Activated CD4-positive, alpha-beta T cell treated with anti-CD3 and anti-CD28 coated beads, Interleukin-10, Interleukin-2, amounts not matched to agents 100 ng/mL and 50 ng/mL, durations not matched to agents 16 hours and 8 hours (primary cell): ENCODE measurements around the gene SGF29.
A peak's percentile ranks its signal among the peaks of the same experiment; 100 is the strongest.
"Not testable (repeated sequence)": the region's sequence is repeated elsewhere in the genome, so short reads cannot be mapped to it uniquely, and the experiment has no call there.

Experiments used
- DNase-seq: peaks from one replicate; pipeline ENCODE4 v3.0.0-alpha.2; 2020

SGF29 gene

DNA sequence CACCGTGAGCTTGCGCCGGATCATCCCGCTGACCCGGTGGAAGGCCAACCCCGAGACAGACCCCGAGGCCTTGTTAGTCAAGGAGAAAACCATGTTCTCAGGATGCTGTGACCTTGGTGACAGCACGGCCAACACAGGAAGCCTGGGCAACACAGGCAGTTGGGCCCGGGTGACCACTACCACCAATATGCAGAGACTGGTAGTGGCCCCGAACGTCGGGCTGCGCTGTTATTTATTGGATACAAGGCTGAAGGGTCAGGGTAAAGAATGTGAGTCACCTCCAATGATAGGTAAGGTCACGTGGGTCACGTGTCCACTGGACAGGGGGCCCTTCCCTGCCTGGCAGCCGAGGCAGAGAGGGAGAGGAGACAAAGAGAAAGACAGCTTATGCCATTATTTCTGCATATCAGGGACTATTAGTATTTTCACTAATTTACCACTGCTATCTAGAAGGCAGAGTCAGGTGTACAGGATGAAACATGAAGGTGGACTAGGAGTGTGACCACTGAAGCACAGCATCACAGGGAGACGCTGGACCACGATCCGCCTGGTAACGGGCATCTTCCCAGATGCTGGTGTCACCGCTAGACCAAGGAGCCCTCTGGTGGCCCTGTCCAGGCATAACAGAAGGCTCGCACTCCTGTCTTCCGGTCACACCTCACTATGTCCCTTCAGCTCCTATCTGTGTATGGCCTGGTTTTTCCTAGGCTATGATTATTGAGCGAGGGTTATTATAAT, 61.9 kb downstream of the SGF29 start:
- peak; percentile 35 for DNase-seq

DNA sequence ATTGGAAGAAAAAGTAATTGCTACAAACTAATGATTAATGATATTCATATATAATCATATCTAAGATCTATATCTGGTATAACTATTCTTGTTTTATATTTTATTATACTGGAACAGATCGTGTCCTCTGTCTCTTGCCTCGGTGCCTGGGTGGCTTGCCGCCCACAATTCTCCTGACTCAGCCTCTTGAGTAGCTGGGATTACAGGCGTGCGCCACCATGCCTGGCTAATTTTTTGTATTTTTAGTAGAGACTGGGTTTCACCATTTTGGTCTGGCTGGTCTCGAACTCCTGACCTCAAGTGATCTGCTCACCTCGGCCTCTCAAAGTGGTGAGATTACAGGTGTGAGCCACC, 62.5 kb downstream of the SGF29 start:
- not testable (repeated sequence) for DNase-seq

DNA sequence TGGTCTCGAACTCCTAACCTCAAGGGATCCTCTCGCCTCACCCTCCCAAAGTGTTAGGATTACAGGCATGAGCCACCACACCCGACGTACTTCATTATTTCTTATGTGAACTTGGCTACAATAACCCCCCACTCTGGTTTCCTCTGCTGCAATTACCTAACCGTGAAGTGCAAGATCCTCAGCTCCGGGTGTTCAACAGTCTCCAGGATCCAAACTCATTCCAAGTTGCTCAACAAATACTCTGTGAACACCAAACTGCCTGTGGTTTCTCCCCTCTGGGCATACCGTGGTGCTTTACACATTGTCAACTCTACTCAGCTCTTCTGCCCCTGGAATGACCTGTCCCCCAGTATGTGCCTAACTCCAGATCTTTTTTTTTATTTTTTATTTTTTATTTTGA, 62.9 kb downstream of the SGF29 start:
- no peak for DNase-seq

DNA sequence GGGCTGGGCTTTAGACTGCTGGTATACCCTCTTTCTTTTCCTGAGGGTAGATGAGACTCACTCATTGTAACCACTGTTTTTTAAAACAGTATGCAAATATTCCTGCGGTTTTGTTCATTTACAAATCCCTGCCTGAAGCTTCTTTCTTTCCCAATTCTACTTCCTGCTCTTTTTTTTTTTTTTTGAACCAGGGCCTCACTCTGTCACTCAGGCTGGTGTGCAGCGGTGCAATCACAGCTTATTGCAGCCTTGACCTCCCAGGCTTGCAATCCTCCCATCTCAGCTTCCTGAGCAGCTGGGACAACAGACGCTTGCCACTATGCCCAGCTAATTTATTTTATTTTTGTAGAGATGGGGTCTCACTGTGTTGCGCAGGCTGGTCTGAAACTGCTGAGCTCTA, 64.2 kb downstream of the SGF29 start:
- DNase-seq = no peak

DNA sequence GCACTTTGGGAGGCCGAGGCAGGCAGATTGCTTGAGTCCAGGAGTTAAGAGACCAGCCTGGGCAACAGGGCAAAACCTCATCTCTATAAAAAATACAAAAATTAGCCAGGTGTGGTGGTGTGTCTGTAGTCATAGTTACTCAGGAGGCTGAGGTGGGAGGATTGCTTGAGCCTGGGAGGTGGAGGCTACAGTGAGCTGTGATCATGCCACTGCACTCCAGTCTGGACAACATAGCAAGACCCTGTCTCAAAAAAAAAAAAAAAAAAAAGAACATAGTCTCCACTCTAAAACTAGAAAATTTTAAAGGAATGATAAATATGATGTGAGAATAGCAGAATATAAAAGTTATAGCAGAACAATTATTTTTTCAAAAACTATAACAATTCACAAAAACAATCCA, 66.6 kb downstream of the SGF29 start:
- DNase-seq = not testable (repeated sequence)

DNA sequence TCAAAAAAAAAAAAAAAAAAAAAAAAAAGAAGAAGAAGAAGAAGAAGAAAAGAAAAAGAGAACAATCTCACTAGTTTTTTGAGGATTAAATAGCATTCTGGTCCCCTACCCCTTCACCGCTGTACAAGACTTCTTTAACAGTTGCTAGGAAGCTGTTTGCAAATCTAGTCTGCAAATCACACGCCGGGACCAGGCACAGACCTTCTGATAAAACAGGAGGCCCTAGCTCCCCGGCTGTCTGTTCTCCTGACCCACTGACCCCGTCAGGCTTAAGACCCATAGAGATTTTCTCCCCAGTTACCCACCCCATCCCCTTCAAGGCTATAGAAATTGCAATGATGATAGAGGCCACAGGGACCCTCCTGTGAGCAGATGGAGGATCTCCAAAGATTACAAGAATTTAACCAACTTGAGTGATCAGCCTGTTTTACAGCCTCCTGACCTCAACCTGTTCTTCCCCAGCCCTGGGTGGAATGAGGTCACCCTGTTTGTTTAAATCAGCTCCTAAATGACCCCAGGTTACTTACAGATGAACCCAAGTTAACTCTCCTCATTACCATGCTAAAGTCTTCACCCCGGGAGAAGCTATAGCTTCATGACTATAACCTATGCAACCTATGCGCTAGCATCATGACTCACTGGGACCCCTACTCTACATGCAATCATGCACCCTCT, 67.9 kb downstream of the SGF29 start:
- DNase-seq = no peak

DNA sequence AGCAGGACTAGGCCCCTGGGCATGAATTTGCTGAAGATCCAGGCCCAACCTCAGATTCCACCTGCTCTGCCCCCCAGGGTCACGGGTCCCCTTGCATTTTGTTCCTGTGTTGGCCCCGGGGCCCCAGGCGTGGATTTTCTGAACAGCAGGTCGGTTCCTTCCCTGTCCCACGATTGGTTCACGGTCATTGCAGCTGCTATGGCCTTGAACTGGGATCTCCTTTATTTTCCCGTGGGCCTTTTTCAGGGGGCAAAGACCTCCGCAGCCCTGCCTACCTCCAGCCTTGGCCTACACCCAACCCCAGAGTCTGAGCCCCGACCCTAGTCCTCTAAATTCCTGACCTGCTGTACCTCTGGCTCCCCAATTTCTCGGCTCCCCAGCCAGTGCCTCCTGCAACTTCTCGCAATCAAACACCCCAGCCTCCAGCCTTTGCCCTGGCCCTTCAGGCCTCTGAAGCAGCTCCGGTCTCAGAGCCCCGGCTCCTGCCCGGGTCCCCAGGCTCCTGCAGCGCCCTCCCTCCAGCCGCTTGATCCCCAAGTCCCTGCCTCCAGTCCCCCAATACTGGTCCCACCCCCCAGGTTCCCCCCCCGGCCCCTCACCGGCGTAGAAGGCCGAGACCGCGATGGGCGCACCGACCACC, 68.9 kb downstream of the SGF29 start:
- DNase-seq = not testable (repeated sequence)

DNA sequence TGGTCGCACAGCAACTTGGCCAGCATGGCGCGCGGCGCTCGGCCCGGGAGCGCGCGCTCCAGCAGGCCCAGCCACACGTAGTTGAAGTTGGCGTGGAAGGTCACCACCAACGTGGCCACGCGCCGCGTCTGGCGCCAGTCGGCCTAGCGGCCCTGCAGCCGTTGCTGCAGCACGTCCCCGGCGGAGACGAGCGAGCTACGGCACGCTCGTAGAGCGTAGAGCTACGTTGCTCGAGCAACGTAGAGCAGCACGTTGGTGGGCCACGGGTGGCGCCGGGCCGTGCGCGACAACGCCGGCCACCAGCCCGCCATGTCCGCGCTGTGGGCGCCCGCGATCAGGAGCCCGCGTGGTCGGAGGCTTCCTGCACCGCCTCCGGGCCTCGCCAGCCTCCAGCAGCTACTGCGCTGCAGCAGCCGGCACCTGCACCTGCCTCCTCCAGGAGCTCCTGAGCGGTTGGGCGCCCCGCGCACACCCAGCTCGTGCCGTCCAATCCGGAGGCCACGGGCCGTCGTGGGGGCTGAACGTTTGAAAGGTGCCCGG, 69.5 kb downstream of the SGF29 start:
- DNase-seq = peak; percentile 81

DNA sequence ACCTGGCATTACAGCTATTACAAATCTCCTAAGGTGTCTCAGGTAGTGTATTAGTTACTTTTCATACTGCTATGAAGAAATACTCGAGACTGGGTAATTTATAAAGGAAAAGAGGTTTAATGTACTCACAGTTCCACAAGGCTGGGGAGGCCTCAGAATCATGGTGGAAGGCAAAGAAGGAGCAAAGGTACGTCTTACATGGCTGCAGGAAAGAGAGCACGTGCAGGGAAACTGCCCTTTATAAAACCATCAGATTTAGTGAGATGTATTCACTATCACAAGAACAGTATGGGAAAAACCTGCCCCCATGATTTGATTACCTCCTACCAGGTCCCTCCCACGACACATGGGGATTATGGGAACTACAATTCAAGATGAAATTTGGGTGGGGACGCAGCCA, 77.2 kb downstream of the SGF29 start:
- DNase-seq = not testable (repeated sequence)

DNA sequence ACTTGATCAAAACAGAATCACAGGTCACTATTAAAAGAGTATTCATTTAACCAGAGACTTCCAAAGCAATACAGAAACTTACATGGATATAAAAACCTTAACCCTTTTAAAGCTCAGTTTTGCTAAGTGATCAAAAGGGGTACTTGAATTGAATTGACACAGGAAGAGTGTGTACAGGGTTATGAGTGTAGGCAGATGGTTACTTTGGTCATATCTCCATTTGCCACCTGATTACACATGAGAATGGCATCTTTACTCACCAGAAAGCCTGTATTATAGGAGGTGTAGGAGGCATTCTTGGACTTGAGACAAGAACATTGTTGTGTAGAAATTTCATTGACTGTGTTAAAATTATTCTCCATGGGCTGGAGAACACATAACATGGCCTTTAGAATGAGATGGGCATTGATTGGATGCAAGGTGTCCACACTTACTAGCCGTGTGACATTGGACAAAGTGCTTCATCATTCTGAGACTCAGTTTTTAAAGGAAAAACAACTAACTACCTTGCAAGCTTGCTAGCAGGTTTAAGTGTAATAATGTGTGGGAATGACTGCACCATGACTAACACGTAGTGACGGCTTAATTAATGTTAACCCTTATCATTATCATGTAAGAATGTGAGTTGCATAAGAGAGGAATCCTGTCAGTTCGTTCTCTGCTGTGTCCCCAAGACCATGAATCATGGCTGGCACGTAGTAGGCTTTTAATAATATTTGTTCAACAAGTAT, 82.5 kb downstream of the SGF29 start:
- not testable (repeated sequence) for DNase-seq

DNA sequence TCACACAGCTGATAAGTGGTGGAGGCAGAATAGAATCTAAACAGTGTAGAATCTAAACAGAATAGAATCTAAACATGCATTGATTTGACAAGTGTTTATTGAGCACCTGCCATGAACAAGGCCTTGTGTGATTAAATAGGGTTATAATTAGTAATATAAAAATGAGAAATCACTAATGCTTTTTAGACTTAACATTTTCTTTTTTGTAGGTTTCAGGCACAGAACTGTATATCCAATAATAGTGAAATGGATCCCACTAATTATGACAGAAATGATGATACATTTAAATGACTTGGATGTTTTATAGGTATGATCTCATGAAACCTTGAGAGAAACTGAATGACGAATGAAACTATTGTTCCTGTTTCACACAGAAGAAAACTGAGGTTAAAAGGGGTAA, 84.0 kb downstream of the SGF29 start, which contains the start of gene NPIPB8:
Gene NPIPB8, plus strand, starts transcription at position 301 of the 400 bp plus-strand sequence. CDS start 296 bp downstream, outside the sequence.
- DNase-seq = not testable (repeated sequence)

DNA sequence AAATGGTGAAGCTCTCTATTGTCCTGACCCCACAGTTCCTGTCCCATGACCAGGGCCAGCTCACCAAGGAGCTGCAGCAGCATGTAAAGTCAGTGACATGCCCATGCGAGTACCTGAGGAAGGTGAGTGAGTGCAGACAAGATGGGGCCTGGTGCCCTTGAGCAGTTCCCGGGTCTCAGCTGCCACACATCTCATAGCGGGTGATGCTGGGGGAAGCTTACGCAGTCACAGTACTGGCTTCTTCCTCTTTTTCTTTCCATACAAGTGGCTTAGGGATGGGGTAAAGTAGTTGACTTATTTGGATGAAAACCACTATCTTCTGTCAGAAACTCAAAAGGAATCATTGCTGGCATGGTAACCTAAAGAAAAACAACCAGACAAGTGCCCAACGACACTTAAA, 84.6 kb downstream of the SGF29 start:
- not testable (repeated sequence) for DNase-seq

DNA sequence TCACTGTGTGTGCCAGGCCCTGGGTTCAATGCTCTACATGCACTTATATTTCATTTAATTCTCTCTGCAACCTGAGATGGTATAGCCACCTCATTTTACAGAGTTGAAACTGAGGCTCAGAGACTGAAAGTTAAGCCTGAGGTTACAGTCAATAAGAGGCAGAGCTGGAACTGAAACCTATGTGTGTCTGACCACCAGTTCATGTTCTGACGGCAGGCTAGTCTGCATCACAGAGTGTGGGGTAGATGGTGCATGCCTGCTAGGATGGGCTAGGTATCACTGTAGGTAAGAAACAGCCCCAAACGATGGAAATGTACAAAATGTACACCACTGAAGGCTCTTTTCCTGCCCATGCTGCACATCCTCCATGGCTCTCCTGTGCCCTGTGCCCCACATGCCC, 86.2 kb downstream of the SGF29 start:
- peak; percentile 45 for DNase-seq
